HG03521 (cell line): ENCODE results near the gene MCRIP2.

Source experiments
- ATAC-seq: cut with Tn5 transposase; IDR thresholded peaks from one replicate; pipeline ENCODE4 v1.9.1; 2021; ENCODE audit warnings: mild to moderate bottlenecking, moderate library complexity; ENCODE audit not compliant: unreplicated experiment

The MCRIP2 gene

GRCh38 chr16:694187-694862 is 52.7 kb downstream of the MCRIP2 start:
- ATAC-seq, result no peak

DNA sequence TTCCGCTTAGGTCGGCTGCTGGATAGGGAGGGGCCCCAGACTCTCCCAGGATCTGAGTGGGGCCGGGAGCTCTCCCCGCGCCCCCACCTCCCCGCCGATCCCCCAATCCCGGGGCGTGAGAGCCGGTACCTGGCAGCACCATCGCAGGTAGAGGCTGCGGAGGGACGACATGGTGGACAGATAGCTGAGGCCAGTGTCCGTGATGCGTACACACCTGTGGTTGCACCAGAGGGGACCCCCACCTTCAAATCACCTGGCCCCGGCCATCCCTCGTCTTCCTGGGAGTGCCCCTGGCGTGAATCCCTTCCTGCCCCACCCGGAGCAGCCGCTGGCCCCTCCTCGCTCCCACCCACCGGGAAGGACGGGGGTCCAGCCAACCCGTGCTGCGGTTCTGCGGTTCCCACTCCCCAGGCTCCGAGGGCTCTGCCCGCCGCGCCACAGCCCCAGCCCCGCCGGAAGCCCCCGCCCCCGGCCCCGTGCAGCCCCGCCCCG is 53.3 kb downstream of the MCRIP2 start:
- no peak for ATAC-seq

- no peak for ATAC-seq
Measured at GRCh38 chr16:695355-696089, 53.9 kb downstream of the MCRIP2 start.
